GM12864 (cell line): Measurements from ENCODE around the gene PRR19.

ENCODE experiments used
- DNase-seq: peaks from one replicate; pipeline ENCODE4 v3.0.0-alpha.2; 2011; ENCODE audit warnings: low read depth
- H3K4me3 ChIP-seq: 2 replicates; pipeline ENCODE4 v1.5.1; 2011; ENCODE audit warnings: mild to moderate bottlenecking, low read depth, low read length, control low read depth
- CTCF ChIP-seq: IDR thresholded peaks from 2 replicates; pipeline ENCODE4 v1.5.1; 2011; ENCODE audit warnings: low read depth, mild to moderate bottlenecking, moderate library complexity, low read length, control low read depth, inconsistent platforms; ENCODE audit errors: missing control alignments

The PRR19 gene

GRCh38 chr19:42293540-42293939 is 8.4 kb upstream of the PRR19 start:
- no peak for TF ChIP-seq CTCF
- no peak overlapping the region for H3K4me3 ChIP-seq
- no peak for DNase-seq

- no peak for TF ChIP-seq CTCF
- no peak overlapping the region for H3K4me3 ChIP-seq
- DNase-seq, result no peak
Measured at GRCh38 chr19:42293948-42294347, 8.0 kb upstream of the PRR19 start.

DNA sequence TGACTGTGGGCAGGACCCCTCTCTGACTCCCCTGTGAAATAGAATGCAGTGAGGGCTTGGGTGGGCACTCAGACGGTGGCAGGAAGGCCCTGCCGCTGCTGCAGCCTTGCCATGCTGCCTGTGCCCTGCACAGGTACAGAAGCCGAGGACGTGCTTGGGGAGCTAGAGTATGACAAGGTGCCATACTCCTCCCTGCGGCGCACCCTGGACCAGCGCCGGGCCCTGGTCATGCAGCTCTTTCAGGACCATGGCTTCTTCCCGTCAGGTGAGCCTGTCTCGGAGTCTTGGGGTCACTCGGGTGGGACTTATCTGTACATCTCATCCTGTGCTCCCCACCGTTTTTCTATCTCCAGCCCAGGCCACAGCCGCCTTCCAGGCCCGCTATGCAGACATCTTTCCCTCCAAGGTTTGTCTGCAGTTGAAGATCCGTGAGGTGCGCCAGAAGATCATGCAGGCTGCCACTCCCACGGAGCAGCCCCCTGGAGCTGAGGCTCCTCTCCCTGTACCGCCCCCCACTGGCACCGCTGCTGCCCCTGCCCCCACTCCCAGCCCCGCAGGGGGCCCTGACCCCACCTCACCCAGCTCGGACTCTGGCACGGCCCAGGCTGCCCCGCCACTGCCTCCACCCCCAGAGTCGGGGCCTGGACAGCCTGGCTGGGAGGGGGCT is 7.3 kb upstream of the PRR19 start:
- H3K4me3 ChIP-seq, result no peak overlapping the region
- TF ChIP-seq CTCF, result no peak
- DNase-seq, result no peak

GRCh38 chr19:42295342-42295741 is 6.6 kb upstream of the PRR19 start:
- DNase-seq, result no peak
- H3K4me3 ChIP-seq, result no peak overlapping the region
- no peak for TF ChIP-seq CTCF

DNA sequence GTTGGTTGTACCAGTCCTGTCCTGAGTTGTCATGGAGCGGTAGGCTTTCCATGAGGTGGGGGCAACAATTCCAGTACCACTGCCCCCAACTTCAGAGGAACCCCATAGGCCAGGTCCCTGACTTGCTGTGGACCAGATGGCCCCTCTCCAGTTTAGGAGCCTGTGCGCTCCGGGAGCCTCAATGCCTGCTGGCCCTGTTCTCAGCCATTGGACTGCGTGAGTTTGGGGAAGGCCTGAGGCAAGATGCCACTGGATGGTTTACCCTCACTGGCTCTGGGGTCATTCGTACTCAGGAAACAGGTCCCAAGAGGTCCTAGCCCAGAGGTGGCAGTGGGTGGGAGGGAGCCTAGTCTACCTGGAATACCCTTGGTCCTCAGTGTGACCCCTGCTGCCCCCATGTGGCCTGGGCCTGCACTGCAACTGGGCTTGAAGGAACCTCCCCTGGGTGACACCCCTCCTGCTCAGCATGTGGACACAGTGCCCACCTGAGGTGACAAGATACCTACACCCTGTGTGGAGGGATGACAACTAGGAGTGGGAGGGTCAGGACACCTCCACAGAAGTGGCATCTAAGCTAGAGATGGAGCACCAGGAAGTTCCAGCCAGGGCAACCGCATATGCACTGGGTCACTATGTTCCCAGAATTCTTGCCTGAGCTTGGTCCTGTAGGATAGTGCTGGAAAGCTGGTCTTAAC is 6.0 kb upstream of the PRR19 start:
- no peak overlapping the region for H3K4me3 ChIP-seq
- DNase-seq, result no peak
- TF ChIP-seq CTCF, result peak; percentile 99

- H3K4me3 ChIP-seq, result no peak overlapping the region
- no peak for DNase-seq
- TF ChIP-seq CTCF, result no peak
Measured at GRCh38 chr19:42297039-42297438, 4.9 kb upstream of the PRR19 start.

- DNase-seq, result no peak
- H3K4me3 ChIP-seq, result peak overlapping the region; percentile 38
- TF ChIP-seq CTCF, result no peak
Measured at GRCh38 chr19:42303101-42303464, 1.2 kb downstream of the PRR19 start.
